ENCODE data around the gene EEF1B2.
"Not testable (repeated sequence)": the region's sequence is repeated elsewhere in the genome, so short reads cannot be mapped to it uniquely, and the experiment has no call there.

GRCh38 chr2:206168230-206168629 is 8.5 kb downstream of the EEF1B2 start:
- not testable (repeated sequence) for TF ChIP-seq CTCF (optimal IDR thresholded peaks at IDR 0.05 in 1 of 3, IDR thresholded peaks at IDR 0.05 in 1 of 3, conservative IDR thresholded peaks at IDR 0.05 in 1 of 3; ENCODE audit: extremely low read depth in 1 of 3, insufficient read depth in 2 of 3, low read length in 3 of 3); EZH2 (IDR thresholded peaks at IDR 0.05; ENCODE audit: low read length)
